Loucy (cell line): ENCODE results near the gene DBT.
"Not testable (repeated sequence)": the region's sequence is repeated elsewhere in the genome, so short reads cannot be mapped to it uniquely, and the experiment has no call there.

ENCODE experiments used
- H2AFZ ChIP-seq: fragments of 200-600 bp; sonication (generic); 2 replicates; pipeline ENCODE4 v1.6.0; 2016; ENCODE audit warnings: antibody characterized with exemption, mild to moderate bottlenecking, low read length, moderate library complexity
- H3F3A ChIP-seq: fragments of 200-600 bp; 2 replicates; pipeline ENCODE4 v1.6.0; 2016; ENCODE audit warnings: antibody characterized with exemption, low read depth, mild to moderate bottlenecking
- H3K27me3 ChIP-seq: fragments of 200-600 bp; sonication (generic); 2 replicates; pipeline ENCODE4 v1.6.1; 2014; ENCODE audit warnings: low read length, mild to moderate bottlenecking; ENCODE audit not compliant: insufficient read depth, poor library complexity, severe bottlenecking
- H3K36me3 ChIP-seq: fragments of 200-600 bp; sonication (generic); 2 replicates; pipeline ENCODE4 v1.6.1; 2016; ENCODE audit warnings: low read length; ENCODE audit not compliant: insufficient read depth
- H3K4me1 ChIP-seq: fragments of 200-600 bp; sonication (generic); 2 replicates; pipeline ENCODE4 v1.5.1; 2014; ENCODE audit warnings: low read length, mild to moderate bottlenecking; ENCODE audit not compliant: insufficient read depth, poor library complexity, severe bottlenecking
- H3K4me2 ChIP-seq: fragments of 200-600 bp; sonication (generic); 2 replicates; pipeline ENCODE4 v1.6.0; 2014; ENCODE audit warnings: antibody characterized with exemption, low read length, low read depth, mild to moderate bottlenecking; ENCODE audit not compliant: poor library complexity, severe bottlenecking
- H3K4me3 ChIP-seq: fragments of 200-600 bp; sonication (generic); 2 replicates; pipeline ENCODE4 v1.5.1; 2014; ENCODE audit warnings: low read length, mild to moderate bottlenecking, mixed read lengths; ENCODE audit not compliant: poor library complexity, severe bottlenecking
- H3K79me2 ChIP-seq: fragments of 200-600 bp; sonication (generic); 2 replicates; pipeline ENCODE4 v1.6.1; 2014; ENCODE audit warnings: low read length; ENCODE audit not compliant: insufficient read depth
- H3K9ac ChIP-seq: fragments of 200-600 bp; sonication (generic); 2 replicates; pipeline ENCODE4 v1.6.0; 2014; ENCODE audit warnings: mild to moderate bottlenecking, low read depth, low read length, moderate library complexity; ENCODE audit not compliant: poor library complexity, severe bottlenecking
- H3K9me2 ChIP-seq: fragments of 200-600 bp; sonication (generic); replicated peaks from 2 replicates; pipeline ENCODE4 v1.6.1; 2016; ENCODE audit warnings: low read depth, low read length, mixed read lengths
- H3K9me3 ChIP-seq: fragments of 200-600 bp; sonication (generic); 2 replicates; pipeline ENCODE4 v1.6.1; 2014; ENCODE audit warnings: mild to moderate bottlenecking, antibody characterized with exemption, low read length, low read depth; ENCODE audit not compliant: insufficient read depth
- H4K20me1 ChIP-seq: fragments of 200-600 bp; sonication (generic); 2 replicates; pipeline ENCODE4 v1.6.0; 2014; ENCODE audit warnings: antibody characterized with exemption, low read length, mild to moderate bottlenecking; ENCODE audit not compliant: insufficient read depth, poor library complexity, severe bottlenecking
- CTCF ChIP-seq: fragments of 200-600 bp; sonication (generic); conservative IDR thresholded peaks from 2 replicates; pipeline ENCODE4 v1.5.1; 2014; ENCODE audit warnings: mild to moderate bottlenecking, antibody characterized with exemption, low read length
- EZH2phosphoT487 ChIP-seq: fragments of 200-600 bp; IDR thresholded peaks from 2 replicates; pipeline ENCODE4 v1.6.1; 2018; ENCODE audit warnings: antibody characterized with exemption, mild to moderate bottlenecking, moderate library complexity, borderline replicate concordance

Gene DBT

GRCh38 chr1:100266741-100267140 lies 17.1 kb upstream of the DBT start:
- no peaks in the 10 kb centered on the region for H3K9me3 ChIP-seq
- peak overlapping the region; percentile 85 for H3K4me3 ChIP-seq
- peak overlapping the region; percentile 99 for H3K9ac ChIP-seq
- peaks cover 37% of the 10 kb centered on the region for H3K4me1 ChIP-seq
- H3K9me2 ChIP-seq: no peaks in the 10 kb centered on the region
- peaks cover 61% of the 10 kb centered on the region for H3K79me2 ChIP-seq
- H2AFZ ChIP-seq: peak overlapping the region; percentile 98
- peak overlapping the region; percentile 94 for H3K4me2 ChIP-seq
- H4K20me1 ChIP-seq: peaks cover 40% of the 10 kb centered on the region
- H3F3A ChIP-seq: no peaks in the 10 kb centered on the region
- H3K27me3 ChIP-seq: no peaks in the 10 kb centered on the region
- H3K36me3 ChIP-seq: peaks cover 14% of the 10 kb centered on the region; the same call in 1 of the 2 replicates
- TF ChIP-seq EZH2phosphoT487: no peak
- TF ChIP-seq CTCF: no peak

- Histone ChIP-seq H3K4me2 (peak within 1 kb of the TSS; percentile 94), H3K79me2 (peaks cover 55% of the 10 kb centered on the region), H3K9me3 (no peaks in the 10 kb centered on the region), H3K27me3 (no peaks in the 10 kb centered on the region), H4K20me1 (peaks cover 36% of the 10 kb centered on the region), H3F3A (no peaks in the 10 kb centered on the region), H3K4me1 (peaks cover 31% of the 10 kb centered on the region), H3K9ac (peak within 1 kb of the TSS; percentile 99), H2AFZ (peak within 1 kb of the TSS; percentile 98), H3K4me3 (peak within 1 kb of the TSS; percentile 85), H3K9me2 (no peaks in the 10 kb centered on the region), H3K36me3 (peaks cover 10% of the 10 kb centered on the region; the same call in 1 of the 2 replicates)
- TF ChIP-seq CTCF (no peak), EZH2phosphoT487 (no peak)
These were observed 16.5 kb upstream of the DBT start, which contains the start of gene RTCA for GRCh38 chr1:100265931-100266740. Gene RTCA (plus strand): TSS chr1:100266216. CDS start chr1:100266376, 160 bp downstream.

GRCh38 chr1:100265562-100265930 lies 15.9 kb upstream of the DBT start:
- H2AFZ ChIP-seq: peak overlapping the region; percentile 98
- peaks cover 30% of the 10 kb centered on the region for H3K4me1 ChIP-seq
- peak overlapping the region; percentile 85 for H3K4me3 ChIP-seq
- TF ChIP-seq CTCF (no peak), EZH2phosphoT487 (no peak)
- H3F3A ChIP-seq: no peaks in the 10 kb centered on the region
- H4K20me1 ChIP-seq: peaks cover 31% of the 10 kb centered on the region
- H3K4me2 ChIP-seq: peak overlapping the region; percentile 94
- H3K27me3 ChIP-seq: no peaks in the 10 kb centered on the region
- peaks cover 49% of the 10 kb centered on the region for H3K79me2 ChIP-seq
- H3K9me3 ChIP-seq: no peaks in the 10 kb centered on the region
- H3K9me2 ChIP-seq: no peaks in the 10 kb centered on the region
- peaks cover 4% of the 10 kb centered on the region; the same call in 1 of the 2 replicates for H3K36me3 ChIP-seq
- peak overlapping the region; percentile 99 for H3K9ac ChIP-seq

GRCh38 chr1:100264081-100264480 lies 14.4 kb upstream of the DBT start:
- not testable (repeated sequence) for H2AFZ ChIP-seq, H3K4me3 ChIP-seq
- H4K20me1 ChIP-seq: peaks cover 24% of the 10 kb centered on the region

More at GRCh38 chr1:100264081-100264480, 14.4 kb upstream of the DBT start:
- H3K9me2 ChIP-seq, H3K9me3 ChIP-seq, H3K9ac ChIP-seq, H3F3A ChIP-seq, H3K27me3 ChIP-seq, H3K4me2 ChIP-seq, H3K36me3 ChIP-seq: not testable (repeated sequence)
- Histone ChIP-seq H3K79me2 (peaks cover 36% of the 10 kb centered on the region), H3K4me1 (peaks cover 30% of the 10 kb centered on the region)
